ENCODE data around the gene TMEM266.

Gene TMEM266

GRCh38 chr15:76065793-76066192 lies 6.0 kb downstream of the TMEM266 start:
- in situ Hi-C loops (cut with MboI; ENCODE audit: low sequenced_read_pairs), result no loop called here

GRCh38 chr15:76070192-76070591 lies 10.4 kb downstream of the TMEM266 start:
- in situ Hi-C loops (cut with MboI; ENCODE audit: low sequenced_read_pairs), result no loop called here

GRCh38 chr15:76070921-76071635 lies 11.3 kb downstream of the TMEM266 start:
- in situ Hi-C loops (cut with MboI; ENCODE audit: low sequenced_read_pairs), result no loop called here

- in situ Hi-C loops (cut with MboI; ENCODE audit: low sequenced_read_pairs), result no loop called here
Measured at GRCh38 chr15:76071806-76072205, 12.0 kb downstream of the TMEM266 start.

- in situ Hi-C loops (cut with MboI; ENCODE audit: low sequenced_read_pairs), result no loop called here
Measured at GRCh38 chr15:76073554-76073953, 13.8 kb downstream of the TMEM266 start.

GRCh38 chr15:76075046-76075445 lies 15.3 kb downstream of the TMEM266 start:
- in situ Hi-C loops (cut with MboI; ENCODE audit: low sequenced_read_pairs), result no loop called here

- in situ Hi-C loops (cut with MboI; ENCODE audit: low sequenced_read_pairs), result no loop called here
Measured at GRCh38 chr15:76078285-76078877, 18.6 kb downstream of the TMEM266 start.

- in situ Hi-C loops (cut with MboI; ENCODE audit: low sequenced_read_pairs), result no loop called here
Measured at GRCh38 chr15:76084256-76084655, 24.5 kb downstream of the TMEM266 start.

- in situ Hi-C loops (cut with MboI; ENCODE audit: low sequenced_read_pairs), result no loop called here
Measured at GRCh38 chr15:76098685-76099084, 38.9 kb downstream of the TMEM266 start.

GRCh38 chr15:76099388-76099787 lies 39.6 kb downstream of the TMEM266 start:
- in situ Hi-C loops (cut with MboI; ENCODE audit: low sequenced_read_pairs), result no loop called here

- in situ Hi-C loops (cut with MboI; ENCODE audit: low sequenced_read_pairs), result no loop called here
Measured at GRCh38 chr15:76100361-76100760, 40.6 kb downstream of the TMEM266 start.

- in situ Hi-C loops (cut with MboI; ENCODE audit: low sequenced_read_pairs), result no loop called here
Measured at GRCh38 chr15:76101655-76102054, 41.9 kb downstream of the TMEM266 start.

- in situ Hi-C loops (cut with MboI; ENCODE audit: low sequenced_read_pairs), result no loop called here
Measured at GRCh38 chr15:76105391-76105790, 45.6 kb downstream of the TMEM266 start.

GRCh38 chr15:76105911-76106310 lies 46.1 kb downstream of the TMEM266 start:
- in situ Hi-C loops (cut with MboI; ENCODE audit: low sequenced_read_pairs), result no loop called here

- in situ Hi-C loops (cut with MboI; ENCODE audit: low sequenced_read_pairs), result no loop called here
Measured at GRCh38 chr15:76107169-76107568, 47.4 kb downstream of the TMEM266 start.

- in situ Hi-C loops (cut with MboI; ENCODE audit: low sequenced_read_pairs), result no loop called here
Measured at GRCh38 chr15:76108021-76108723, 48.4 kb downstream of the TMEM266 start.

GRCh38 chr15:76109046-76109445 lies 49.3 kb downstream of the TMEM266 start:
- in situ Hi-C loops (cut with MboI; ENCODE audit: low sequenced_read_pairs), result no loop called here

- in situ Hi-C loops (cut with MboI; ENCODE audit: low sequenced_read_pairs), result no loop called here
Measured at GRCh38 chr15:76114561-76114960, 54.8 kb downstream of the TMEM266 start.

- in situ Hi-C loops (cut with MboI; ENCODE audit: low sequenced_read_pairs), result no loop called here
Measured at GRCh38 chr15:76116138-76116885, 56.5 kb downstream of the TMEM266 start.

GRCh38 chr15:76117181-76117580 lies 57.4 kb downstream of the TMEM266 start:
- in situ Hi-C loops (cut with MboI; ENCODE audit: low sequenced_read_pairs), result no loop called here

- in situ Hi-C loops (cut with MboI; ENCODE audit: low sequenced_read_pairs), result no loop called here
Measured at GRCh38 chr15:76118767-76119166, 59.0 kb downstream of the TMEM266 start.

All from HL-60/S4 (cell line).